Epithelial cell of esophagus (primary cell): ENCODE data around the gene SLC41A3.
A peak's percentile ranks its signal among the peaks of the same experiment; 100 is the strongest.
"Not testable (repeated sequence)": the region's sequence is repeated elsewhere in the genome, so short reads cannot be mapped to it uniquely, and the experiment has no call there.

Source experiments
- DNase-seq: peaks from one replicate; pipeline ENCODE4 v3.0.0; 2010; ENCODE audit warnings: low read depth
- H3K4me3 ChIP-seq: 2 replicates; pipeline ENCODE4 v1.5.1; 2011; ENCODE audit warnings: mild to moderate bottlenecking, low read length, control low read depth
- TF ChIP-seq, protein P1 (sequence below): IDR thresholded peaks from 2 replicates; pipeline ENCODE4 v1.5.1; 2011; ENCODE audit warnings: low read depth, mild to moderate bottlenecking, low read length, control low read depth, inconsistent platforms; ENCODE audit not compliant: insufficient read depth; ENCODE audit errors: missing control alignments

SLC41A3 gene

DNA sequence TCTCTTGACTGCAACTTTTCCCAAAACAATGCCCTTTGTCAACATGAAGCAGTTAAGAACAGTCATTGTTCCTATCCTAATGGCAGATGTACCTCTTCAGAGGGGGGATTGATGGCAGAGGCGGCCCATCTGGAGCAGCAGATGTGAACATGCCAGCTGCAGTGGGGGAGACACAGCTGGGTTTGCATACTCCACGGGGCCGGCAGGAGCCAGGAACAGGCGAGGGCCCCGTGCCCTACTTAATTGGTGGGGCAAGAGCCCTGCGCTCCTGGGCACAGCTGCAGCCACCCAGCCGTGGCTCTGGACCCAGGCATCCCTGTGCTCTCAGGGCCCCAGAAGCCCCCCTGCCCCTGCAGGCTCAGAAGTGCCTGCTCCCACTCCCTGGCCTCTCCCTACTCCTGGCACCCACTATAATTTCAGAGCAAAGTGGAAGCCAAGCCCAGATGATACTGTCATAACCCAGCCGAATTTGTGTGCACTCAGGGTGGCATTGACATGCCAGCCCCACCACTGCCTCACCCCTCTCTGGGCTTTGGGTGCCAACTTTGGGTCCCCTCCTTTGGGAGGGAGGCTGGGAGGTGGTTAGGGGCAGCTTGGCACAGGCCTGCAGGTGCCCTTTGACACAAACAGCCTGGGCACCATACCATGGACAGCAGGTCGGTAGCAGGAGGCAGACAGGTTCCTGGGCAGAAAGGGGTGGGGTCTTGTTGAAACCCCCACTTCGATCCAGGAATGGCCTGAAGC is 80.3 kb downstream of the SLC41A3 start:
- H3K4me3 ChIP-seq: no peak overlapping the region
- DNase-seq: no peak
- TF ChIP-seq, protein P1, sequence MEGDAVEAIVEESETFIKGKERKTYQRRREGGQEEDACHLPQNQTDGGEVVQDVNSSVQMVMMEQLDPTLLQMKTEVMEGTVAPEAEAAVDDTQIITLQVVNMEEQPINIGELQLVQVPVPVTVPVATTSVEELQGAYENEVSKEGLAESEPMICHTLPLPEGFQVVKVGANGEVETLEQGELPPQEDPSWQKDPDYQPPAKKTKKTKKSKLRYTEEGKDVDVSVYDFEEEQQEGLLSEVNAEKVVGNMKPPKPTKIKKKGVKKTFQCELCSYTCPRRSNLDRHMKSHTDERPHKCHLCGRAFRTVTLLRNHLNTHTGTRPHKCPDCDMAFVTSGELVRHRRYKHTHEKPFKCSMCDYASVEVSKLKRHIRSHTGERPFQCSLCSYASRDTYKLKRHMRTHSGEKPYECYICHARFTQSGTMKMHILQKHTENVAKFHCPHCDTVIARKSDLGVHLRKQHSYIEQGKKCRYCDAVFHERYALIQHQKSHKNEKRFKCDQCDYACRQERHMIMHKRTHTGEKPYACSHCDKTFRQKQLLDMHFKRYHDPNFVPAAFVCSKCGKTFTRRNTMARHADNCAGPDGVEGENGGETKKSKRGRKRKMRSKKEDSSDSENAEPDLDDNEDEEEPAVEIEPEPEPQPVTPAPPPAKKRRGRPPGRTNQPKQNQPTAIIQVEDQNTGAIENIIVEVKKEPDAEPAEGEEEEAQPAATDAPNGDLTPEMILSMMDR: no peak

DNA sequence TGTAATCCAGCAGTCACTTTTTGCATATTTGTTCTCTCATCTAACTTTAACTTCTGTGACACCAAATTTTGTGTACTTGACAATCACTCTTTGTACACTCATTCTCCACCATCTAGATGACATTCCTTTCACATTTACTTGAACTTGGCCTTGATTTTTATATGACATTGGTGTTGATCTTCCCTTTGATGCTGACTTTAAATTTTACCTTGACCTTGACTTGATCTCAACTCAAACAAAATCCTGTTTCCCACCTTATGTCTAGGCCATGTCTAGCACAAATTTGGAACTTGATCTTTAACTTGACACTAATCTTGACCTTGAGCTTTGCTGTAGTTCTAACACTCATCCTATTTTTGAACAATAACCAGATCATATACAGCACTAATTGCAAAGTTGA is 81.7 kb downstream of the SLC41A3 start:
- no peak for DNase-seq
- TF ChIP-seq, protein P1: no peak
- no peak overlapping the region for H3K4me3 ChIP-seq

DNA sequence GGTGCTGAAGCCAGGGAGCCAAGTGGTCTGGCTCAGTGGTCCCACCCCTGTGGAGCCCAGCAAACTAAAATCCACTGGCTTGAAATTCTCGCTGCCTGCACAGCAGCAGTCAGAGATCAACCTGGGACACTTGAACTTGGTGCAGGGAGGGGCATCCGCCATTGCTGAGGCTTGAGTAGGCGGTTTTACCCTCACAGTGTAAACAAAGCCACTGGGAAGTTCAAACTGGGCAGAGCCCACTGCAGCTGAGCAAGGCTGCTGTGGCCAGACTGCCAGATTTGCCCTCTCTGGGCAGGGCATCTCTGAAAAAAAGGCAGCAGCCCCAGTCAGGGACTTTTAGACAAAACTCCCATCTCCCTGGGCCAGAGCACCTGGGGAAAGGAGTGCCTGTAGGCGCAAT is 87.2 kb downstream of the SLC41A3 start:
- H3K4me3 ChIP-seq, DNase-seq: not testable (repeated sequence)

DNA sequence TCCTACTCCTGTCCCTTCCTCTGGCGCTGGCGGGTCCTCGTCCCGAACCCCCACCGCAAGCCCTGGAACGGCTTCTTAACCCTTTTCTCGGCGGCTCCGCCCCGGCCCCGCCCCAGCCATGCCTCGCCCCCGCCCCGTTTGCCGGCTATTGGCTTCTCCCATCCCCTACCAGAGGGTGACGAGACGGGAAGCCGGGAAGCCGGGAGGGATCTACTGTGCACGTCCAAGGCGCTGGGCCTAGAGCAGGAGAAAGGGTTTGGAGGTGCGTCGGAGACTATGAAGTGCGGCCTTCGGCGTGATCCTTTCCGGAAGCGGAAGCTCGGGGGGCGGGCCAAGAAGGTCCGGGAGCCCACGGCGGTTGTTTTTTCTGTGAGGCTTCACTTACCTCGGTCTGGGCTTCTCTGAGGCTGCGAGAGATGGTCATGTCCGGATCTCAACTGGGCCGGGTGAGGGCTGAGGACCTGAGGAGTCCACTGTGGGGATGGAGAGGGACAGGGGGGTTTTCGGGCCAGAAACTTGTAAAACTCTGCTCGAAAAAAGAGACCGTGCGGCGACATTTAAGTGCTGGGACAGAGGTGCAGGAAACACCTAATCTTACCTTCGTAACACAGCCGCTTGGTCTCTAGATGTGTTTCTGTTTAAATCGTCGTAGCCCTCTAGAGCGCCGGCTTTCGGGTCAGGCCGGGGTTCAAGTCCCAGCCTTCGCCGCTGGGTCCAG is 93.5 kb downstream of the SLC41A3 start:
- TF ChIP-seq, protein P1: no peak
- peak overlapping the region; percentile 66 for H3K4me3 ChIP-seq
- DNase-seq: peak; percentile 83

DNA sequence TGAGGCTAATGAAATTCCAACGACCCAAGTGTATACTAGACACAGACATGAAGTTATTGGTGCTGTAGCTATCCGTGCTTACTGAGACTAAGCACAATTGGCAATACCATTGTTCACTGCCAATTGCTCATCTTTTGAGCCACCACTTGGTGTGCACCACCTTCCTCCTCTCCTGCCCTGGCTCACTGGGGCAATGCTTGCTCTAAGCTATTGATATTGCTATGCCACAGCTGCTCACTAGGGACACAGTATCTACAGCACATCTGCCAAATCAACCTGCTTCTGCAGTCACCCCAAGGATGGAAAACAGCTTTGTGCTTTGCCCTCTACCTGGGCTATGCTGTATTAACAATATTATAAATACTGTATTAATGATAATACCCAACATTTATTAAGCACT is 99.0 kb downstream of the SLC41A3 start:
- not testable (repeated sequence) for DNase-seq, H3K4me3 ChIP-seq

DNA sequence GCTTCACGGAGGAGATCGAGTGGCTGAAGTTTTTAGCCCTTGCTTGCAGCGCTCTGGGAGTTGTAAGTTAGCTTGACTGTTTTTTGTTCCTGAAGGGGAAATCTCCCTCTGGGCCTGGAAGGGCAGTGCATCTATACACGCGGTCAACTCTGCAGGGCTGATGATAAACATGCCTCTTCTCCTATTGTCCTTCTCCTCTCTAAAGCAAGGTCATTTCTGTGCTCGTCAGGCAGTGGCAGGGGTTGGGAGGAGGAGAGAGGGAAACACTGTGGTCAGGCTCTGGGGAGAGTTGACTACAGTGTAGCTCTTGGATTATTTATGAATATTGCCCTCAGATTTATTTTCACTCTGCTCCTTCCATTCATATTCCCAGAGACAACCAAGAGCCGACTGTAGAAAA is 106.8 kb downstream of the SLC41A3 start:
- H3K4me3 ChIP-seq, DNase-seq: not testable (repeated sequence)

DNA sequence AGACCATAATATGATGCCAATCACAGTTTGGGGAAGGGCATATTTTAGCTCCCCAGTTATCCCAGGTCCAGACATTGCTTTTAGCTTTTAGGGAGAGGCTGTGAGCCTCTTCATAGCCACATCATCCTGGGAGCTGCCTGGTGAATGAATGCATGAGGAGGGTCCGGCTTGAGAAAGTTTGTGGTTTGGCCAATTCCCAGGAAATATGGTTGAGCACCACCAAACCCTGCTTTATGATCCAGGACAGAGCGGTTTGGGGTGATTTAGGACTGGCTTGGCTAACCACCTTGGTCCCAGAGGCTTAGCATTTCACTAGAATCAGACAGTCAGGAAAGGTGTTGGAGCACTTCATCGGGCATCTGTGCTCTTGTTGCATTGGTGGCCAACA is 107.9 kb downstream of the SLC41A3 start:
- H3K4me3 ChIP-seq, DNase-seq: not testable (repeated sequence)

DNA sequence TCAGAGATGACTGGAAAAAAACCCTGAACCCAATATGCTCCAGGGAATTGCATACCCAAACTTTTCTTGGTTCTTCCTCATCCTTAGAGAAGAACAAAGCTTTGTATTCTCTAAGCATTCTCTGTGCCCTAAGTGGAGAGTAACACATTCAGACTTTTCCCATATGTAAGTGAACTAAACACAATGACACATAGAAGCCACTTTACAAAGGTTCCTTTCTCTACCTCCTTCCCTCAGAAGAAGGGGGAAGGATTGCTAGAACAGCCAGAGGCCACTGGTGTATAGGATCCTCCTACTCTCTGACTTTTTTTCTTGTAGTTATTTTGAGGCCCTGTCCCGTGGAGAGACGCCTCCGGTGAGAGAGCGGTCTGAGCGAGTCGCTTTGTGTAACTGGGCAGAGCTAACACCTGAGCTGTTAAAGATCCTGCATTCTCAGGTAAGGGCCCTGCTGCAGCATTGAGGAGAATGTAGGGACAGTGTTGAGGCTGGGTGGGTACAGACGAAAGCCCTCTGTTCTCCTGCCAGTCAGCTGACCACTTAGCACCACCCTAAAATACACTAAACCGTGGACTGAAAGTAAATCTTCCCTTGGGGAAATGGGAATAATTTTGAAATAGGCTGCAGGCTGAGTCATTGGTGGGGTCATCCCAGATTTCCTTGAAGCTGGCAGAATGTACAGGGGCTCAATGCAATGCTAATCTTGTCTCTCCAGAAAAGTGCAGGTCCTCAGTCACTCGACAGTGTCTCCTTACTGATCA is 108.5 kb downstream of the SLC41A3 start:
- DNase-seq, H3K4me3 ChIP-seq: not testable (repeated sequence)

DNA sequence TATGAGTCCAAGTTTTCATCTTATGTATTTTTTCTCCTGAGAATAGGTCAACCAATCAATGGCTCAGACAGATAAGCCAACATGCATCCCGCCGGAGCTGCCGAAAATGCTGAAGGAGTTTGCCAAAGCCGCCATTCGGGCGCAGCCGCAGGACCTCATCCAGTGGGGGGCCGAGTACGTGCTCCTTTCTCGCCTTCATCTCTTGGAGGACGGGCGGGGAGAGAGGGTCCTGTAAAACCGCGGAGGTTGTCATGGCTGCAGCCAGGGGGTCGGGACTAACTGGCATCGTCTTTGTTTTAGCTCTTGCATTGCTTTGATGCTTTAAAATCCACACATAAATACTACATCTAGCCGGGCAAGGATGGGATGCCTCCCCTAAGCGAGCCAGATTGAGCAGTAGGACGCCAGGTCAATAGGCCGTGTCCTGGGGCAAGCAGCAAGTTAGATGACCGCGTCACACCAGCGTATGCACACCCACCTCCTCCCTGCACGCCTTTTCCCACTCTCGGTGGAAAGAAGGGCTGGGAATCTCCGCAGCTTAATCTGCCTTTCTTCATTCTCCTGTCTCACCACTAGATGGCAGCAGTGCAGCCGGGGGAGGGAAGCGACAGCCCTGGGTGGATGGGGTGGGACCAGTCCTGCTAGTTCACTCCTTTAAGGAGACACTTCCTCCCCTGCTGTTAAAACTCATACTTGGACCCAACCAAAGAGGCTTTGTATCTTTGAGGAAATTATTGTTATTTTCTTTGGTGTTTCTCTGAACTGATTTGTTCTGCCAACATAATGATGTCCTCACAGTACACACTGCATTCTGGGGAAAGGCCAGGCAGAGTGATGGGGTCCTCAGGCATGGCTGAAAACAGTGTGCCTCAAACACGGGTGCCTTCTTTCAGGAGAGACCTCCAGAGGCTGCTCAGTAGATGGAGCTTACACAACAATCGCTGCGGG is 111.7 kb downstream of the SLC41A3 start:
- DNase-seq: peak; percentile 28
- peak overlapping the region; percentile 10 for H3K4me3 ChIP-seq

DNA sequence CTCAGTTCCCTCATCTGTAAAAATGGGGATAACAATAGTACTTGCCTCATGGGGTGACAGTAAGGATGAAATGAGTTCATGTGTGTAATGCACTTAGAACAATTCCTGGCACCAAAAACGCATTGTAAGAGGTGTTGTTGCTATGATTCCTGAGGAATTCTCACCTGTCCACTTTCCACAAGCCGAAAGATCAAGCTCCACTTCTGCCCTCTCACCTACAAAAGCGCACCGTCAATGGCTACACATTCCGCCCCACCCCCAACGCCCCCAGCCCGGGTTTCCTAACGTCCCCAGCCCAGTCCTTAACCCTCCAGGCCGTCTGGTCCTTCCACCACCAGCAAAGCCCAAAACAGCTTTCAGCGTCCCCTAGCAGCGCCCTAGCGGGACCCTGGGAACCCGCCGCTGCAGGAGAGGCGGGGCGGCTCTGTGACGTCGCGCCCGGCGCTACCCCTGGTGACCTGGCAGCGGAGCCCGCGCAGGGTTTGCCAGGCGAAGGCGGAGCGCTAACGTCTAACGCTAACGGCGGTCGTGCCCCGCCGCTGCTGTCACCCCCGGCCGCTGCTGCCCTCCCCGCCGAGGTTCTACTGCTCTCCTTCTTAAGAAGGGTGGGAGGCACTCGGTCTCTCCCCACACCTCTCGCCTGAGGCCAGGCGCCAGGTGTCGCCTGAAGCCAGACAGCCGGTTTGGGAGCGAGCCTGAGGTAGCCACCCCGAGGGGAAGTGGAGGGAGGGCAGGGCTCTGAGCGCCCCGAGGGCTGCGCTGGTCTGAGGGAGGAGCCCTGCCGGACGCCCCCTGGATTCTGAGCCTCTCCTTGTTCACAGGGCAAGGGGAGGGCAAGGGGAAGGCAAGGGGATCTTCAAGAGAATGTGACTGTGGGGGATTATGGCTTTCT is 115.0 kb downstream of the SLC41A3 start, which contains the start of gene ROPN1B:
Gene ROPN1B (plus strand): TSS at position 478 of the 892 bp plus-strand sequence. CDS start 2,877 bp downstream, outside the sequence.
- not testable (repeated sequence) for DNase-seq, H3K4me3 ChIP-seq

More for the DNA sequence above, 111.7 kb downstream of the SLC41A3 start:
- TF ChIP-seq, protein P1: peak; percentile 69

DNA sequence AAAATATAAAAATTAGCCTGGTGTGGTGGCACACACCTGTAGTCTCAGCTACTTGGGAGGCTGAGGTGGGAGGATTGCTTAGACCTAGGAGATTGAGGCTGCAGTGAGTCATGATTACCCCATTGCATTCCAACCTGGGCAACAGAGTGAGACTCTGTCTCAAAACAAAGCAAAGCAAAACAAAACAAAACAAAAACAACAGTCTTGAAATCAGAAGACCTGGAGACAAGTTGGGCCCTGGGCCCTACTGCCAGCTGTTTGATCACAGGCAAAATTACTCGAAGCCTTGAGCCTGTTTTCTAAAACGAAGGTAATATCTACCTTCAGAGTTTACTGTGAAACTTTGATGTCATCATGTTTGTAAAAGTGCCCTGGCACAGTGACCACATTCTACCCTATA is 115.8 kb downstream of the SLC41A3 start:
- not testable (repeated sequence) for DNase-seq, H3K4me3 ChIP-seq
